ENCODE measurements around the gene L3MBTL4.

L3MBTL4 gene

GRCh38 chr18:6362559-6363129, 52.1 kb downstream of the L3MBTL4 start:
- TF ChIP-seq GATA2 (IDR thresholded peaks at IDR 0.05; ENCODE audit: low read depth, low read length) = no peak
- no peak for TF ChIP-seq GATA3 (IDR thresholded peaks at IDR 0.05; ENCODE audit: low read depth, low read length)

- TF ChIP-seq GATA2 (IDR thresholded peaks at IDR 0.05; ENCODE audit: low read depth, low read length) (no peak), GATA3 (IDR thresholded peaks at IDR 0.05; ENCODE audit: low read depth, low read length) (no peak)
Observed at GRCh38 chr18:6357668-6358067, 57.0 kb downstream of the L3MBTL4 start.

GRCh38 chr18:6355789-6356589, 58.7 kb downstream of the L3MBTL4 start:
- no peak for TF ChIP-seq GATA3 (IDR thresholded peaks at IDR 0.05; ENCODE audit: low read depth, low read length)
- no peak for TF ChIP-seq GATA2 (IDR thresholded peaks at IDR 0.05; ENCODE audit: low read depth, low read length)

GRCh38 chr18:6352275-6352674, 62.4 kb downstream of the L3MBTL4 start:
- TF ChIP-seq GATA2 (IDR thresholded peaks at IDR 0.05; ENCODE audit: low read depth, low read length) (no peak), GATA3 (IDR thresholded peaks at IDR 0.05; ENCODE audit: low read depth, low read length) (no peak)

GRCh38 chr18:6342990-6343389, 71.7 kb downstream of the L3MBTL4 start:
- no peak for TF ChIP-seq GATA3 (IDR thresholded peaks at IDR 0.05; ENCODE audit: low read depth, low read length)
- TF ChIP-seq GATA2 (IDR thresholded peaks at IDR 0.05; ENCODE audit: low read depth, low read length) = no peak

- TF ChIP-seq GATA3 (IDR thresholded peaks at IDR 0.05; ENCODE audit: low read depth, low read length) = no peak
- TF ChIP-seq GATA2 (IDR thresholded peaks at IDR 0.05; ENCODE audit: low read depth, low read length) = no peak
Observed at GRCh38 chr18:6341709-6342108, 73.0 kb downstream of the L3MBTL4 start.

GRCh38 chr18:6341303-6341702, 73.4 kb downstream of the L3MBTL4 start:
- TF ChIP-seq GATA2 (IDR thresholded peaks at IDR 0.05; ENCODE audit: low read depth, low read length) (no peak), GATA3 (IDR thresholded peaks at IDR 0.05; ENCODE audit: low read depth, low read length) (no peak)

- TF ChIP-seq GATA3 (IDR thresholded peaks at IDR 0.05; ENCODE audit: low read depth, low read length) = no peak
- TF ChIP-seq GATA2 (IDR thresholded peaks at IDR 0.05; ENCODE audit: low read depth, low read length) = no peak
Observed at GRCh38 chr18:6340121-6340520, 74.6 kb downstream of the L3MBTL4 start.

GRCh38 chr18:6336239-6336638, 78.5 kb downstream of the L3MBTL4 start:
- TF ChIP-seq GATA2 (IDR thresholded peaks at IDR 0.05; ENCODE audit: low read depth, low read length) (no peak), GATA3 (IDR thresholded peaks at IDR 0.05; ENCODE audit: low read depth, low read length) (no peak)

- no peak for TF ChIP-seq GATA3 (IDR thresholded peaks at IDR 0.05; ENCODE audit: low read depth, low read length)
- TF ChIP-seq GATA2 (IDR thresholded peaks at IDR 0.05; ENCODE audit: low read depth, low read length) = no peak
Observed at GRCh38 chr18:6333981-6334380, 80.7 kb downstream of the L3MBTL4 start.

GRCh38 chr18:6331872-6332271, 82.8 kb downstream of the L3MBTL4 start:
- TF ChIP-seq GATA2 (IDR thresholded peaks at IDR 0.05; ENCODE audit: low read depth, low read length) (no peak), GATA3 (IDR thresholded peaks at IDR 0.05; ENCODE audit: low read depth, low read length) (no peak)

- TF ChIP-seq GATA3 (IDR thresholded peaks at IDR 0.05; ENCODE audit: low read depth, low read length) (no peak), GATA2 (IDR thresholded peaks at IDR 0.05; ENCODE audit: low read depth, low read length) (no peak)
Observed at GRCh38 chr18:6330786-6331185, 83.9 kb downstream of the L3MBTL4 start.

- TF ChIP-seq GATA2 (IDR thresholded peaks at IDR 0.05; ENCODE audit: low read depth, low read length) (no peak), GATA3 (IDR thresholded peaks at IDR 0.05; ENCODE audit: low read depth, low read length) (no peak)
Observed at GRCh38 chr18:6328621-6329010, 86.1 kb downstream of the L3MBTL4 start.

- TF ChIP-seq GATA3 (IDR thresholded peaks at IDR 0.05; ENCODE audit: low read depth, low read length) (no peak), GATA2 (IDR thresholded peaks at IDR 0.05; ENCODE audit: low read depth, low read length) (no peak)
Observed at GRCh38 chr18:6327895-6328620, 86.7 kb downstream of the L3MBTL4 start.

GRCh38 chr18:6327485-6327884, 87.2 kb downstream of the L3MBTL4 start:
- TF ChIP-seq GATA3 (IDR thresholded peaks at IDR 0.05; ENCODE audit: low read depth, low read length) = no peak
- TF ChIP-seq GATA2 (IDR thresholded peaks at IDR 0.05; ENCODE audit: low read depth, low read length) = no peak
